Fibroblast of skin of back (primary cell): ENCODE measurements around the gene KRTAP5-7.
"Not testable (repeated sequence)": the region's sequence is repeated elsewhere in the genome, so short reads cannot be mapped to it uniquely, and the experiment has no call there.

Experiments used
- DNase-seq: peaks from one replicate; pipeline ENCODE4 v3.0.0-alpha.2; 2013

KRTAP5-7 gene

DNA sequence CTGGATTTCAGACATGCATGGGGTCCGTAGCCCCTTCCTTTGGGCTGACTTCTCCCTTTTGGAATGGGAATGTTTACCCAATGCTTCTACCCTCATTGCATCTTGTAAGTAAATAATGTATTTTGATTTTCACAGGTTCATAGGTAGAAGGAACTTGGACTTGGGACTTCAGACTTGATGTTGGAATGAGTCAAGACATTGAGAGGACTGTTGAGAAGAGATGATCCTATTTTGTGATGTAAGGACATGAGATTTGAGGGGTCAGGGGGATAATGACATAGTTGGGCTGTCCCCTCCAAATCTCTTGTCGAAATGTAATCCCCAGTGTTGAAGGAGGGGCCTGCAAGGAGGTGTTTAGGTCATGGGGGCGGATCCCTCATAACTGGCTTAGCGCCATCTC, 37.4 kb downstream of the KRTAP5-7 start:
- no peak for DNase-seq

DNA sequence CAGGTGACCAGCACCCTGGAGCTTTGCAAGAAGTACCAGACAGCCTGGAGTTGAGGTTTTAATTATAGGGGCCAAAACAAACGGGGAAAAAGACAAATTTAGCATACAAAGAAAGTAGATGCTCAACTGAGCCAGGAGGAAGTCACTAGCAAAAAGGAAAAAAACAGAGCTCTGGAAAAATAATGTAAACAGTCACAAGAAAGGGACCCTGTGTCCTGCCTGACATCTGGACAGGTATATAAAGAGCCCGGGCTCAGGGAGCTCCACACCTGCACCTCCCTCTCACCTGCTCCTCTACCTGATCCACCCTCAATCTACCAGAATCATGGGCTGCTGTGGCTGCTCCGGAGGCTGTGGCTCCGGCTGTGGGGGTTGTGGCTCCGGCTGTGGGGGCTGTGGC, 38.2 kb downstream of the KRTAP5-7 start, which contains the start of gene KRTAP5-10:
TSS of gene KRTAP5-10 (plus strand) at position 301 of the 400 bp plus-strand sequence. CDS start at position 326, 25 bp downstream.
- no peak for DNase-seq

DNA sequence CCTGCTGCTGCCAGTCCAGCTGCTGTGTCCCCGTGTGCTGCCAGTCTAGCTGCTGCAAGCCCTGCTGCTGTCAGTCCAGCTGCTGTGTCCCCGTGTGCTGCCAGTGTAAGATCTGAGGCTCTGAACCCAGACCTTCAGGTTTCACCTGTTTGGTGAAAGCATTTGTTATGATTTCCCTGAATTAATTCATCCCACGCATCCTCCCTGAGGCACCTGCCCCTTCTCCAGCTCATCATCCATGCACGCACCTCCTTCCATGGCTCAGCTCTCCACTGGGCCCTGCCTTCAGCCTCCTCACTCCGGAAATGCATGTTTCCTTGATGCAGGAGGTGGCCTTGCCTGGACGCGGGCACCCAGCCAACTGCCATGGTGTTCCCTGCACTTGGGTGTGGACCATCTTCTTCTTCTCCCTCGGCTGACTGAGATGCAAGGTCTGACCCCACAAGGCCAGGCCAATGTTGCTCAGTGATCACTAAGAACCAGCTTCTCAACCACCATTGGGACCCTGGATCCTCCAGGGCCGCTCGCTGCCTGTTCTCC, 39.1 kb downstream of the KRTAP5-7 start:
- no peak for DNase-seq

DNA sequence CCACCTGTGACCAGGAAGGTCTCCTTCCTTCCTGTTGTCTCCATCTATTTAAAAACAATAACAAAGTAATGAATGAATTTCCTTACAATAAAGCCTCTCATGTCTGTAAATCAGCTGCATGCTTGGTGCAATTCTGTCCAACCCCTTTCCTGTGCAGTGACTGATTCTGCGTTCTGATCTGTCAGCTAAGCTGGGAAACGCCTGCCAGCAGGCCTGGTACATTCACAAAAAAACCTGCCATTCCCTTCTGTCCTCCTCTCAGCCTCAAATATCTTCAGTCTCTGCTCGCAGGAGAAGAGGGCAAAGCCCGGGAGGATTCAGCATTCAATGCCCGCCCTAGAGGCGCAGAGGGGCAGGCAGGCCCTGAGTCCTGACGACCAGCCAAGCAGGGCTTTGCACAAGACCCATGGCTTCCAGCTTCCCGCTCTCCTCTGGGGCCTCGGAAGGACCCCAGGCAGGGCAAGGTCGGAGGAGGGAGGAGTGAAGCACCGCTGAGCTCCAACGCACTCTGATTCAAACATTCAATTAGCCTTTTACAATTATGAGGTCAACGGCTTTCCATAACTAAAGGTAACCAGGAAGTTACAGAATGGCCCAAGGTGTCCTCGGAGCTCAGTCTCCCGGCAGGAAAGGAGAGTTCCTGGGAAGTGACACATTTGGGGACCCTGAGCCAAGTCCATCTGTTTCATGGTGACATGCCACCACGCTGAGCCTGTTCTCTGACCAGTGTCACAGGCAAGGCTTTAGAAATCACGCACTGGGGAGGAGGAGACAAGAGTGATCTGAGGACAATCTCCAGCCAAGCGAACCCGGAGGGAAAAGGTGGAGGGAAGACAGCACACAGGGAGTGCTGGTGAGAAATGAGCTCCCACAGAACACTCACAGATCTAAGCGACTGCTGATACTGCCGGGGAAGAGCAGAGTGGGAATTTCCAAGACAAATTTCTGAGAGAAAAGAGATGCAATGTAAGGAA, 39.8 kb downstream of the KRTAP5-7 start:
- DNase-seq: not testable (repeated sequence)

DNA sequence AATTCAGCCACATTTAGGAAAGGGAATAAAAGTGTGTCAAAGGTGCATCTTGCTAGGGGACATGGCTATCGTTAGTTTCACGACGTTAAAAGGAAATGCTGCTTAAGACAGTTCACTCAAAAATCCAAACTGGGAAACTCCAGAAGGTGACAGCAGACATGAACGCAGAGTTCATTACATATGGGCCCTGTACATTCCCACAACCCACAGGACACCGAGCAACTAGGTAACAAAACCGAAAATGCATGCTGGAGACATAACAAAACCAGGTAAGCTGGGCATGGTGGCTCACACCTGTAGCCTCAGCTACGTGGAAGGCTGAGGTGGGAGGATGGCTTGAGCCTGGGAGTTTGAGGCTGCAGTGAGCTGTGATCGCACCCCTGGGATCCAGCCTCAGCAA, 40.6 kb downstream of the KRTAP5-7 start:
- DNase-seq: not testable (repeated sequence)

DNA sequence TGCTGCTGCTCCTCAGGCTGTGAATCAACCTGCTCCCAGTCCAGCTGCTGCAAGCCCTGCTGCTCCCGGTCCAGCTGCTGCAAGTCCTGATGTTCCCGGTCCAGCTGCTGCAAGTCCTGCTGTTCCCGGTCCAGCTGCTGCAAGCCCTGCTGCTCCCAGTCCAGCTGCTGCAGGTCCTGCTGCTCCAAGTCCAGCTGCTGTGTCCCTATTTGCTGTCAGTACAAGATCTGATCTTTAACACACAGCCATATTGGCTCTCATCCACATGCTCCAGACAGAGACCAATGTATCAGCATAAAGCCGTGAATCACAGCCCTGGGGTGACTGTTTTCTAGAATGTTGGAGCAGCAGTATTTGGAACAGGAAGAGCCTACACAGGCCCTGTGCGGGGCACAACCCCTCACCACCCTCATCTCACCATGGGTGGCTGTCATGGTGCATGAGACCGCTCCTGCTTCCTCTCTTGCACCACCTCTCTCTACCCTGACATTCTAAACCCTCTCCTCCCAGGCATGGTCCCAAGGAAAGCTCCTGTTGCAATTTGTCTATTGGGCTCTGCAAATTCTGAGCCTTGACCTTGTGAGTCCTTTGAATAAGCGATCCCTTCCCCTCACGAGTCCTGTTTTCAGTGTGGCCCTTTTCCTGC, 41.8 kb downstream of the KRTAP5-7 start:
- no peak for DNase-seq

DNA sequence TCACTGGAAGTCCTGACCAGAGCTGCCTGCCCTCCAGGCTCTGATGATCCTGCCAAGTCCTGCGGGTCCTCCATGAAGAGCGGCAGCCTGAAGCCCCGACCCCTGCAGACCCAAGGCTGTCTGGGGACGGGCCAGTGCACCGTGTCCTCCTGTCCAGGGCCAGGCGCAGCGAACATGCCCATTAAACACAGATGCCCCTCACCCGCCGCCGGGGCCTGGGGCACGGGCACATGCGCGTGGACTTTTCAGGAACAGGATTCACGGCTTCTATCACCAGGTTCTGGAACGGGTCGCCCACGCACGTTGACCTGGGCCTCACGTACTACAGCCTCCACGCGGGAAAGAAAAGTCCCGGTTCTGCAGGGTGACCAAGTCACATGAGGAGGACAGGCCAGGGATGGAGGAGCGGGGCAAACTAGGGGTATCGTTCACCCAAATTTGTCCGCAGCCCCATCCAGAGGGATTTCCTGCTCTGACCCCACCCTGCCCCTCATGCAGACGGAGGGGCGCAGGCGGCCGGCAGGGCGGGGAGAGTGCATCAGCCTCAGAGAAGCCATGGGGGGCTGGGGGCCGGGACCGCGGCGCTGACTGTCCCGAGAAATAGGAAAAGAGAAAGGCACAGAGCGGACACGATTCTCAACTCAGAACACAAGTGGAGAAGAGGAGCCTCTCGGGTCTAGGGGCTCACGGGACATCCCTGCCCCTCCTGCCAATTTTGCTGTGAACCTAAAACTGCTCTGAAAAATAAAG, 44.2 kb downstream of the KRTAP5-7 start:
- not testable (repeated sequence) for DNase-seq

DNA sequence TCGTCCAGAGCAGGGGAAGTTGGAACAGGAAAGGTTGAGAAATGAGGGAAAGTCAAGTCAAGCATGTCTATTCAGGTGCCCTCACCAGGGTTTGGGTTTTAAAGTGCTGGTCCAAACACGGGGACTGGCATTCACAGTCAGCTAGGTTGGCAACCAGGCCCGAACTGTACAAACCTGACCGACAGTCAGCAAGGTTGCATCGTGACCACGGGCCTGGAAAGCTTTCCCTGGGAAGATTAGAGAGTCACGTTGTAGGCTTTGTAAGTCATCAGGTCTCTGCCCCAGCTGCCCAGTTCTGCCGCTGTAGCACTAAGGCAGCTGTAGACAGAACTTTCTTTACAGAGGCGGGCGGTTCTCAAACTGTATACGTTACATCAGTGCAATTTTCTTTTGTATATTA, 45.7 kb downstream of the KRTAP5-7 start:
- no peak for DNase-seq

DNA sequence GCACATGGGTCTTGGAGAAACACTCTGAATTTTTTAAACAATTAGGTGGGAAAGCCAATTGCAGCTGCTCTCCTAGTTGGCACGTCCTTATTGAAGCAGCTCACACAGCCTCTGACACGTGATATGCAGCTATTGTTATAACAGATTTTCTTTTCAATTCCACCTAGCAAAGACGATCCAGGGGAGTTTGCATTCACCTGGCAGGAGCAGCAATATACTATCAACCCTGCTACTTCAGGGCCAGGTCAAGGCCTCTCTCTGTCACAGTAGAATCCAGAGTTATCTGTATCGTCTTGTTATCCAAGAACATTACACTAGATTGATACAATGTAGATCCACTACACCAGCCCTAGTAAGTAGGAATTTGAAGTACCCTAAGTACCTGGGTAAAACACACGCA, 47.4 kb downstream of the KRTAP5-7 start:
- DNase-seq: no peak

DNA sequence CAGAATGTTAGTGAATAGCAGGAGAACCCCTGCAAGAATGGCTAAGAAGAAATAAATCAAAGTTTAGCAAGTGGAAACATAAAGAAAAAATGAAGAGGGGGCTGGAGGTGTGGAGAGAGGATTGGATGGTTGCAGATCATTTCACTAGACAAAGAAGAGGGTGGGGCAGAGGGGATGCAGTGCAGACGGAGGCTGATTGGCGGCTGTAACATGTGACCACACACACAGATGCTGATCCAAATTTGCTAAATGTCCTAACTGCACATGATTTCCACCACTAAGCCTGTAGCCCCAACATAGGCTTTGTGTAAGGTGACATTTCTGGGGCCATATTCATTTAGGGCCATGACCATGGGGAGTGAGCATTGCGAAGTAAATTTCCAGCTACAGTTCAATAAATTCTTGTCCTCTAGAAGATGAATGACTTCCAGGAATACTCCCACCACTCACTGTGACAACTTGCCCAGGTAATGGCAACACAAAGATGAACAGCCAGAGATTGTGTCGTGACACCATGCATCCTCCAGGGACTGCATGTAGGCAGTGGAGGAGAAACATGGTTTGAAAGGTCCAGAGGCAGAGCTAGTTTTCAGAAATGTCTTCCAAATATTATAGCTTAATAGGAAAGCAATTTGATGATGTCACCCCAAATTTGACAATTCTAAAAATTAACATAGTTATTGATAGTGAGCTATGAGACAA, 48.8 kb downstream of the KRTAP5-7 start:
- DNase-seq: no peak

DNA sequence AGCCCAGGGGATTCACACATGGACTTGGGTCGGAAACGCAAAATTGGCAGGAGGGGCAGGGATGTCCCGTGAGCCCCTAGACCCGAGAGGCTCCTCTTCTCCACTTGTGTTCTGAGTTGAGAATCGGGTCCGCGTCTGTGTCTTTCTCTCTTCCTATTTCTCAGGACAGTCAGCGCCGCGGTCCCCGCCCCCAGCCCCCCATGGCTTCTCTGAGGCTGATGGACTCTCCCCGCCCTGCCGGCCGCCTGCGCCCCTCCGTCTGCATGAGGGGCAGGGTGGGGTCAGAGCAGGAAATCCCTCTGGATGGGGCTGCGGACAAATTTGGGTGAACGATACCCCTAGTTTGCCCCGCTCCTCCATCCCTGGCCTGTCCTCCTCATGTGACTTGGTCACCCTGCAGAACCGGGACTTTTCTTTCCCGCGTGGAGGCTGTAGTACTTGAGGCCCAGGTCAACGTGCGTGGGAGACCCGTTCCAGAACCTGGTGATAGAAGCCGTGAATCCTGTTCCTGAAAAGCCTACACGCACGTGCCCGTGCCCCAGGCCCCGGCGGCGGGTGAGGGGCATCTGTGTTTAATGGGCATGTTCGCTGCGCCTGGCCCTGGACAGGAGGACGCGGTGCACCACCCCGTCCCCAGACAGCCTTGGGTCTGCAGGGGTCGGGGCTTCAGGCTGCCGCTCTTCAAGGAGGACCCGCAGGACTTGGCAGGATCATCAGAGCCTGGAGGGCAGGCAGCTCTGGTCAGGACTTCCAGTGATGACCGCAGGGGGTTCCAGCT, 49.8 kb downstream of the KRTAP5-7 start:
- not testable (repeated sequence) for DNase-seq

DNA sequence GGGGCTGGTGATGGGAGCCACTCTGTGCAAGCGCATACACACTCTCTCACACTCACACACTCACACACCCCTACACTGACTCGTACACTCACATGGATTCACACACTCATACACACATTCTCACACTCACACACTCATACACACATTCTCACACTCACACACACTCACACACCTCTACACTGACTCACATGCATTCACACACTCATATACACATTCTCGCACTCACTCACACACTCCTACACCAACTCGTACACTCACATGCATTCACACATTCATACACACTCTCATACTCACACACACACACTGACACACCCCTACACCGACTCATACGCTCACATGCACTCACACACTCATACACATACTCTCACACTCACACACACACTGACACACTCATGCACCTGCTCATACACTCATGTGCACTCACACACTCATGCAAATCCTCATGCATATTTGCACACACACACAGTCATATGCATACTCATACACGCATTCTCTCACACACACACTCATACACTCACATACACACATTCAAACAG, 50.5 kb downstream of the KRTAP5-7 start:
- no peak for DNase-seq
